HepG2 (cell line): ENCODE data around the gene C2CD3. TPM values are rescaled to one million over a fixed set of nuclear protein-coding genes. Genes with fewer than 3 reads are reported as not detected.

Experiments used
- HMGA1 ChIP-seq: sonication (generic); formaldehyde crosslinking; conservative IDR thresholded peaks from 2 replicates; pipeline ENCODE4 v1.4.0; 2020; ENCODE audit warnings: missing genetic modification reagents
- HNF4A ChIP-seq: sonication (generic); formaldehyde crosslinking; IDR thresholded peaks from 2 replicates; pipeline ENCODE4 v1.4.0; 2020; ENCODE audit warnings: missing genetic modification reagents
- KAT2B ChIP-seq: fragments of 150-350 bp; IDR thresholded peaks from 2 replicates; pipeline ENCODE4 v1.6.1; 2014; ENCODE audit warnings: low read depth, low read length, borderline replicate concordance
- KLF13 ChIP-seq: sonication (generic); formaldehyde crosslinking; IDR thresholded peaks from 2 replicates; pipeline ENCODE4 v1.4.0; 2020; ENCODE audit warnings: mild to moderate bottlenecking, missing genetic modification reagents
- MLLT10 ChIP-seq: sonication (generic); formaldehyde crosslinking; IDR thresholded peaks from 2 replicates; pipeline ENCODE4 v1.4.0; 2020; ENCODE audit warnings: missing genetic modification reagents
- NAIF1 ChIP-seq: sonication (generic); formaldehyde crosslinking; IDR thresholded peaks from 2 replicates; pipeline ENCODE4 v1.5.0; 2020; ENCODE audit warnings: mild to moderate bottlenecking, missing genetic modification reagents, borderline replicate concordance
- NKX3-1 ChIP-seq: sonication (generic); formaldehyde crosslinking; IDR thresholded peaks from 2 replicates; pipeline ENCODE4 v1.5.0; 2020; ENCODE audit warnings: missing genetic modification reagents
- PHF20 ChIP-seq: sonication (generic); formaldehyde crosslinking; IDR thresholded peaks from 2 replicates; pipeline ENCODE4 v1.5.0; 2020; ENCODE audit warnings: mild to moderate bottlenecking, missing genetic modification reagents
- PRDM10 ChIP-seq: sonication (generic); formaldehyde crosslinking; IDR thresholded peaks from 2 replicates; pipeline ENCODE4 v1.4.0; 2020; ENCODE audit warnings: low read depth, missing genetic modification reagents
- SOX5 ChIP-seq: IDR thresholded peaks from 2 replicates; pipeline ENCODE4 v1.6.1; 2016; ENCODE audit warnings: borderline replicate concordance
- SYNCRIP ChIP-seq: fragments of 200-400 bp; formaldehyde crosslinking; IDR thresholded peaks from 2 replicates; pipeline ENCODE4 v1.6.1; 2018; ENCODE audit warnings: mild to moderate bottlenecking, low read depth, low read length; ENCODE audit not compliant: insufficient read depth
- TBL1XR1 ChIP-seq: fragments of 150-350 bp; IDR thresholded peaks from 2 replicates; pipeline ENCODE4 v1.6.1; 2014; ENCODE audit warnings: borderline replicate concordance, low read length; ENCODE audit not compliant: partially characterized antibody
- THAP7 ChIP-seq: sonication (generic); formaldehyde crosslinking; IDR thresholded peaks from 2 replicates; pipeline ENCODE4 v1.8.1; 2023; ENCODE audit warnings: mild to moderate bottlenecking, missing genetic modification reagents
- ZFP1 ChIP-seq: IDR thresholded peaks from 2 replicates; pipeline ENCODE4 v1.6.1; 2016
- ZNF12 ChIP-seq: sonication (generic); formaldehyde crosslinking; IDR thresholded peaks from 2 replicates; pipeline ENCODE4 v1.5.0; 2020; ENCODE audit warnings: missing genetic modification reagents
- ZNF256 ChIP-seq: sonication (generic); formaldehyde crosslinking; conservative IDR thresholded peaks from 2 replicates; pipeline ENCODE4 v1.4.0; 2020; ENCODE audit warnings: missing genetic modification reagents
- ZNF3 ChIP-seq: IDR thresholded peaks from 2 replicates; pipeline ENCODE4 v1.7.0; 2017; ENCODE audit warnings: inconsistent platforms
- ZNF678 ChIP-seq: sonication (generic); formaldehyde crosslinking; IDR thresholded peaks from 2 replicates; pipeline ENCODE4 v1.4.0; 2020; ENCODE audit warnings: mild to moderate bottlenecking, missing genetic modification reagents
- polyA plus RNA-seq, 8 experiments: library from polyadenylated mRNA; depleted of rRNA in 3 of 8; stranded (reverse) in 7 of 8; unstranded in 1 of 8; fragments of >200 nt; fragmentation: Illumina TruSeq in 4 of 8; extraction: Trizol in 4 of 8; gene quantifications; 2 replicates each; pipeline versions ENCODE4 v1.2.1 to v1.2.3, GENCODE V29; 2011 to 2016; ENCODE audit warnings: low read depth in 4 of 8, missing spikeins in 1 of 8, mixed read lengths in 1 of 8; ENCODE audit not compliant: insufficient read depth in 1 of 8
- total RNA-seq, 5 experiments: library from RNA; depleted of rRNA; stranded (reverse); fragments of >200 nt; fragmentation: Illumina TruSeq; extraction: Trizol; gene quantifications; 2 replicates each; pipeline ENCODE4 v1.2.3, GENCODE V29; 2016; ENCODE audit warnings: low read depth in 1 of 5
- TF ChIP-seq, protein P1 (sequence below): IDR thresholded peaks from 2 replicates; pipeline ENCODE4 v1.6.1; 2016; ENCODE audit warnings: low read depth
- TF ChIP-seq, protein P2 (sequence below): sonication (generic); formaldehyde crosslinking; IDR thresholded peaks from 2 replicates; pipeline ENCODE4 v1.4.0; 2020; ENCODE audit warnings: missing genetic modification reagents

C2CD3 gene
- total and polyA plus RNA-seq, 2 of the 13 experiments (the other 11 are each of a cell fraction or from before 2014, with no cell fraction given) = 5.5 to 6.4 TPM

DNA sequence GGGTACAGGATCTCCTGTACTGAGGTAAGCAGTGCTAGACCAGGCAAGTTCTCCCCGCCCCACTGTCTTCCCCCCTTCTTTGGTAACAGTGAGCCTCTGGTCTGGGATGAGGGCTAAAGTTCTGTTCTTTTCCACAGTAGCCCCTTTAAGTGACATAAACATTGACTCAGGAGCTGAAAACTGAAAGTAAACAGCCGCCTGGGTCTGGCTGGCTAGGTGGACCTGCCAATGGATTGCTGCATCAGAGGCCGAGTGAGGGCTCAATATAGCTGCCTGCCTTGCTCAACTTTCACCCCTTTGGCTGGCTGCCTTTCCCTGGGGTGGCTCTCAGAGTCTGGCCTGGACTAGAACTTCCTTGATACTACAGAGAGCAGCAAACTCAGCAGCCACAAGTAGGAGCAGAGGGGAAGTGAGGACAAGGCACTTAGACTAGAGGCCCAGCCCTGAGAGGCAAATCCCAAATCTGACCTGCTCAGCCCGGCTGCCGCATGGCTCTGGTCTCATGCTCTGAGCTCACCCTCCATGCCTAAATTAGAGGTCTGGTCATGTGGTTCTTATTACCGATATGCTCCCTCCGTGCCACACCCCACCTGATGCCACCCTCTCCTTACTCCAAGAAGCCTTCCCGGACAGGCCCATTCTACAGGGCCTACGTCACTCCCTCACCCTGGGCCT, 152.3 kb downstream of the C2CD3 start (continued):
- TF ChIP-seq ZNF3 (CRISPR knock-in tag) (no peak), HMGA1 (no peak), TBL1XR1 (no peak), ZNF256 (CRISPR knock-in tag) (no peak), ZNF12 (CRISPR knock-in tag) (no peak), KAT2B (no peak), SYNCRIP (no peak), PHF20 (no peak), SOX5 (CRISPR knock-in tag) (0 out of 2 replicates have a peak, but pooled peaks have one; percentile 33), THAP7 (CRISPR knock-in tag) (0 out of 2 replicates have a peak, but pooled peaks have one; percentile 46), ZNF678 (CRISPR knock-in tag) (no peak), NAIF1 (CRISPR knock-in tag) (0 out of 2 replicates have a peak, but pooled peaks have one; percentile 24), NKX3-1 (no peak), KLF13 (CRISPR knock-in tag) (0 out of 2 replicates have a peak, but pooled peaks have one; percentile 50), MLLT10 (CRISPR knock-in tag) (no peak), HNF4A (CRISPR knock-in tag) (peak; percentile 65), ZFP1 (CRISPR knock-in tag) (no peak), PRDM10 (no peak)
- TF ChIP-seq, protein P1, sequence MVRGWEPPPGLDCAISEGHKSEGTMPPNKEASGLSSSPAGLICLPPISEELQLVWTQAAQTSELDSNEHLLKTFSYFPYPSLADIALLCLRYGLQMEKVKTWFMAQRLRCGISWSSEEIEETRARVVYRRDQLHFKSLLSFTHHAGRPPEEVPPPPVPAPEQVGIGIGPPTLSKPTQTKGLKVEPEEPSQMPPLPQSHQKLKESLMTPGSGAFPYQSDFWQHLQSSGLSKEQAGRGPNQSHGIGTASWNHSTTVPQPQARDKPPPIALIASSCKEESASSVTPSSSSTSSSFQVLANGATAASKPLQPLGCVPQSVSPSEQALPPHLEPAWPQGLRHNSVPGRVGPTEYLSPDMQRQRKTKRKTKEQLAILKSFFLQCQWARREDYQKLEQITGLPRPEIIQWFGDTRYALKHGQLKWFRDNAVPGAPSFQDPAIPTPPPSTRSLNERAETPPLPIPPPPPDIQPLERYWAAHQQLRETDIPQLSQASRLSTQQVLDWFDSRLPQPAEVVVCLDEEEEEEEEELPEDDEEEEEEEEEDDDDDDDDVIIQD (CRISPR knock-in tag) = peak; percentile 14; the same call in 1 of the 2 replicates
- TF ChIP-seq, protein P2, sequence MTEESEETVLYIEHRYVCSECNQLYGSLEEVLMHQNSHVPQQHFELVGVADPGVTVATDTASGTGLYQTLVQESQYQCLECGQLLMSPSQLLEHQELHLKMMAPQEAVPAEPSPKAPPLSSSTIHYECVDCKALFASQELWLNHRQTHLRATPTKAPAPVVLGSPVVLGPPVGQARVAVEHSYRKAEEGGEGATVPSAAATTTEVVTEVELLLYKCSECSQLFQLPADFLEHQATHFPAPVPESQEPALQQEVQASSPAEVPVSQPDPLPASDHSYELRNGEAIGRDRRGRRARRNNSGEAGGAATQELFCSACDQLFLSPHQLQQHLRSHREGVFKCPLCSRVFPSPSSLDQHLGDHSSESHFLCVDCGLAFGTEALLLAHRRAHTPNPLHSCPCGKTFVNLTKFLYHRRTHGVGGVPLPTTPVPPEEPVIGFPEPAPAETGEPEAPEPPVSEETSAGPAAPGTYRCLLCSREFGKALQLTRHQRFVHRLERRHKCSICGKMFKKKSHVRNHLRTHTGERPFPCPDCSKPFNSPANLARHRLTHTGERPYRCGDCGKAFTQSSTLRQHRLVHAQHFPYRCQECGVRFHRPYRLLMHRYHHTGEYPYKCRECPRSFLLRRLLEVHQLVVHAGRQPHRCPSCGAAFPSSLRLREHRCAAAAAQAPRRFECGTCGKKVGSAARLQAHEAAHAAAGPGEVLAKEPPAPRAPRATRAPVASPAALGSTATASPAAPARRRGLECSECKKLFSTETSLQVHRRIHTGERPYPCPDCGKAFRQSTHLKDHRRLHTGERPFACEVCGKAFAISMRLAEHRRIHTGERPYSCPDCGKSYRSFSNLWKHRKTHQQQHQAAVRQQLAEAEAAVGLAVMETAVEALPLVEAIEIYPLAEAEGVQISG (CRISPR knock-in tag) = no peak; the same call in 1 of the 2 replicates
